VCaP (cell line): ENCODE data around the gene LMNTD2.
A peak's percentile ranks its signal among the peaks of the same experiment; 100 is the strongest.

Source experiments
- H3K27ac ChIP-seq: fragments of 450-650 bp; 2 replicates; pipeline ENCODE4 v1.5.1; 2017
- TF ChIP-seq, protein P1 (sequence below): fragments of 450-650 bp; conservative IDR thresholded peaks from 2 replicates; pipeline ENCODE4 v1.5.1; 2017; ENCODE audit warnings: mild to moderate bottlenecking, moderate library complexity

The LMNTD2 gene, protein sequence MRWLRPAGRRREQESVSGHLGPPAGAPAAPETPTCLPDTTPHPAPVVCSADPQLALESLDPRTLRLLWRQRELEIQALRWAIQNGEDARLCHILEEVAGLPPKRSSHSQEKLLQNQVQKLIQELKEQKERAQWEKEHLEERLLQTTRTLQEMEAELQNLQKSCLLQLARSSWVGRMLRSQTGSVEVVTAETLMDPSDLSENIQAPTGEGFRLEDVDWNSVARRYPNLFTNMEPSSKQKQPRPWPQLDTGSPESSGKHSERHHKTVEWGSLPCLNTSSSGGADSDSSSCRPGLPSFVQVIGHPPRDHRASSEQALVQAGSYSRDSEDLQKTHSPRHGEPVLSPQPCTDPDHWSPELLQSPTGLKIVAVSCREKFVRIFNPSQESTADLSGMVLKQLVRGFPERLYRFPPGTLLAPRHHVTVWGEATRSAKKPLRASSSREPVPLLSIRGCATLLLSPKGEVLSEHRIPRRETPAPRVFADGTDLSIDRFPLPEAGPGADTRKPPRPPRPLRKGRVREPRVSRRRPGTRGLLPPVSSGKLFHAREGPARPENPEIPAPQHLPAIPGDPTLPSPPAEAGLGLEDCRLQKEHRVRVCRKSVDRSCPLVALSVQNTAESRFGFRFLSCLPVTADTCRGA

DNA sequence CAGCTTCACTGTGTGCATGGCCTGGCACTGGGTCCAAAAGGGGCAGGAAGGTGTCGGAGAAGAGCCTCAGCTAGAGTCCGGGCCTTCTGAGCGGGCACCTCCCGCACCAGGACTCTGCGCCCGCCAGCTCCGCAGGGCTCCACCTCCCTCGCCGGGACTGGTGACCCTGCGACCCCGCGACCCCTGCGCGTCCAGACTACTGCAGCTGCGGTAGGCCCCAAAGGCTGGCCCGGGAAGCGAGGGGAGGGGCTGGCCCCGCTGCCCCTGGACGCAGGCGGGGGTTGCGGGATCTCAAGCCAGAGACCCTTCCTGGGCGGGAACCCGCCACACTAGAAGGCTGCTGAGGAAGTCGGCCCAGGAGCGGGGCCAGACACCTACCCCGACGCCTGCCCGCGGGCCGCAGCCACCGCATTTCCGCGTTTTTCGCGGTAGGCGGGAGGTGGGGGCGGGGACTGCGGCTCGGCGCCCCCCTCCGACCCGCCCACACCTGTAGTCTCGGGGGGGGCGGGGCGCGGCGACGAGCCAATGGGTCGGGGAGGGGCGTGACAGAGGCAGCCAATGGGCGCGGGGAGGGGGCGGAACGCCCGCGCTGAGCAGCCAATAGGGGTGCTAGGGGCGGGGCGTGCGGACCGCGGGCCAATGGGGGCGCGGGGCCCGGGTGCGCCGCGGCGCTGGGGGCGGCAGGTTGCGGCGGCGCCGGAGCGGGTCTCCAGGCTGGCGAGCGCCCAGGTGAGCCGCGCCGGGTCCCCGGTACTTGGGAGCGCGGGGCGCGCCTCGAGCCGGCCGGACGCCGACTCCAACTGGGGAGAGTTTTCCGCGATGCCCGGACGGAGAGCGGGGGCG, at the start of gene LMNTD2, which contains the start of gene RASSF7:
Gene LMNTD2 (minus strand): TSS at position 434 of the 843 bp plus-strand sequence. CDS start 22 bp downstream, at position 412.
Gene RASSF7 (plus strand): TSS at position 666 of the 843 bp plus-strand sequence. CDS start 799 bp downstream, outside the sequence.
- H3K27ac ChIP-seq = peak within 1 kb of the TSS; percentile 95
- TF ChIP-seq, protein P1, sequence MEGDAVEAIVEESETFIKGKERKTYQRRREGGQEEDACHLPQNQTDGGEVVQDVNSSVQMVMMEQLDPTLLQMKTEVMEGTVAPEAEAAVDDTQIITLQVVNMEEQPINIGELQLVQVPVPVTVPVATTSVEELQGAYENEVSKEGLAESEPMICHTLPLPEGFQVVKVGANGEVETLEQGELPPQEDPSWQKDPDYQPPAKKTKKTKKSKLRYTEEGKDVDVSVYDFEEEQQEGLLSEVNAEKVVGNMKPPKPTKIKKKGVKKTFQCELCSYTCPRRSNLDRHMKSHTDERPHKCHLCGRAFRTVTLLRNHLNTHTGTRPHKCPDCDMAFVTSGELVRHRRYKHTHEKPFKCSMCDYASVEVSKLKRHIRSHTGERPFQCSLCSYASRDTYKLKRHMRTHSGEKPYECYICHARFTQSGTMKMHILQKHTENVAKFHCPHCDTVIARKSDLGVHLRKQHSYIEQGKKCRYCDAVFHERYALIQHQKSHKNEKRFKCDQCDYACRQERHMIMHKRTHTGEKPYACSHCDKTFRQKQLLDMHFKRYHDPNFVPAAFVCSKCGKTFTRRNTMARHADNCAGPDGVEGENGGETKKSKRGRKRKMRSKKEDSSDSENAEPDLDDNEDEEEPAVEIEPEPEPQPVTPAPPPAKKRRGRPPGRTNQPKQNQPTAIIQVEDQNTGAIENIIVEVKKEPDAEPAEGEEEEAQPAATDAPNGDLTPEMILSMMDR = no peak

DNA sequence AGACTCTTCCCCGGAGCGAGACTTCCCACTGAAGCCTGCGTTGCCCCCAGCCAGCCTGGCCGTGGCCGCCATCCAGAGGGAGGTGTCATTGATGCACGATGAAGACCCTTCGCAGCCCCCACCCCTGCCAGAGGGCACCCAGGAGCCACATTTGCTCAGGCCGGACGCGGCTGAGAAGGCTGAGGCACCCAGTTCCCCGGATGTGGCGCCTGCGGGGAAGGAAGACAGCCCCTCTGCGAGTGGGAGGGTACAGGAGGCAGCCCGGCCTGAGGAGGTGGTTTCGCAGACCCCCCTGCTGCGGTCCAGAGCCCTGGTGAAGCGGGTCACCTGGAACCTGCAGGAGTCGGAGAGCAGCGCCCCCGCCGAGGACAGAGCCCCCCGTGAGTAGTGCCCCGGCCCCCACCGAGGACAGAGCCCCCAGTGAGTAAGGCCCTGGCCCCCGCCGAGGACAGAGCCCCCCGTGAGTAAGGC, 48.8 kb upstream of the LMNTD2 start:
- no peak overlapping the region for H3K27ac ChIP-seq

DNA sequence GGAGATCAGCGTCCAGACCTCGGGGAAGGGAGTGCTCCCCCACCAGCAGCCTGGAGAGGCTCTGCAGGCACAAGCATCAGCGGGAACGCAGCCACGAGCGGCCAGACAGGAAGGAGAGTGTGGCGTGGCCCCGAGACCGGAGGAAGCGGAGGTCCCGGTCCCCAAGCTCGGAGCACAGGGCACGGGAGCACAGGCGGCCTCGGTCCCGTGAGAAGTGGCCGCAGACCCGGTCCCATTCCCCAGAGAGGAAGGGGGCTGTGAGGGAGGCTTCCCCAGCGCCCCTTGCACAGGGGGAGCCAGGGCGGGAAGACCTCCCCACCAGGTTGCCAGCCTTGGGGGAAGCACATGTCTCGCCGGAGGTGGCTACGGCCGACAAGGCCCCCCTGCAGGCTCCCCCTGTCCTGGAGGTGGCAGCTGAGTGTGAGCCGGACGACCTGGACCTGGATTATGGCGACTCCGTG, 48.3 kb upstream of the LMNTD2 start:
- TF ChIP-seq, protein P1 = no peak
- H3K27ac ChIP-seq = no peak overlapping the region

More for the DNA sequence above, 48.8 kb upstream of the LMNTD2 start:
- TF ChIP-seq, protein P1 = no peak

DNA sequence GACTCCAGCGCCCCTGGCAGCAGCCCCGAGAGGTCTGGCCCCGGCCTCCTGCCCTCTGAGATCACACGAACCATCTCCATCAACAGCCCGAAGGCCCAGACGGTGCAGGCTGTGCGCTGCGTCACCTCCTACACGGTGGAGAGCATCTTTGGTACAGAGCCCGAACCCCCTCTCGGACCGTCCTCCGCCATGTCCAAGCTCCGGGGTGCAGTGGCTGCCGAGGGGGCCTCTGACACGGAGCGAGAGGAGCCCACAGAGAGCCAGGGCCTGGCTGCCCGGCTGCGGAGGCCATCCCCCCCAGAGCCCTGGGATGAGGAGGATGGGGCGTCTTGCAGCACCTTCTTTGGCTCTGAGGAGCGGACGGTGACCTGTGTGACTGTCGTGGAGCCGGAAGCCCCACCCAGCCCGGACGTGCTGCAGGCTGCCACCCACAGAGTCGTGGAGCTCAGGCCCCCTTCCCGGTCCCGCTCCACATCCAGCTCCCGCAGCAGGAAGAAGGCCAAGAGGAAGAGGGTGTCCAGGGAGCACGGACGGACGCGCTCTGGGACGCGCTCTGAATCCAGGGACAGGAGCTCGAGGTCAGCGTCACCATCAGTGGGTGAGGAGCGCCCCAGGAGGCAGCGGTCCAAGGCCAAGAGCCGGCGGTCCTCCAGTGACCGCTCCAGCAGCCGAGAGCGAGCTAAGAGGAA, 47.6 kb upstream of the LMNTD2 start:
- no peak overlapping the region for H3K27ac ChIP-seq
- TF ChIP-seq, protein P1 = no peak

GRCh38 chr11:607020-607780, 46.7 kb upstream of the LMNTD2 start:
- H3K27ac ChIP-seq = no peak overlapping the region; the same call in 1 of the 2 replicates
- TF ChIP-seq, protein P1 = no peak

DNA sequence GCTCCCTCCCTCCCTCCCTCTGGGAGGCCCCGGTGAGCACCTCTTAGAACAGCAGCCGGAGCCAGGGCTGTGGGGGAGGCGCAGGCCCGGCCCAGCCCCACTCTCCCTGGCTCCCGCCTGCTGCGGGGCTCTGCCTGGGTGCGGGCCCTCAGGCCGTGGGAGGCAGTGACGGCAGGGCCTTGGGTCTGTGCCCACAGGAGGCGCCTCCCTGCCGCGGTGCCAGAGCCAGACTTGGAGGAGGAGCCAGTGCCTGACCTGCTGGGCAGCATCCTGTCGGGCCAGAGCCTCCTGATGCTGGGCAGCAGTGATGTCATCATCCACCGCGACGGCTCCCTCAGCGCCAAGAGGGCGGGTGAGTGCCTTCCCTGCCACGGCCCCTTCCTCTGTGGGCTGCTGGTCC, 45.7 kb upstream of the LMNTD2 start:
- TF ChIP-seq, protein P1 = no peak
- H3K27ac ChIP-seq = peak overlapping the region; percentile 45
